GM18507 (cell line): Measurements from ENCODE around the gene ZBTB34.

ENCODE experiments used
- DNase-seq: peaks from one replicate; pipeline ENCODE4 v3.0.0; 2011; ENCODE audit warnings: low read depth; ENCODE audit not compliant: insufficient read length; ENCODE audit errors: extremely low spot score
- FAIRE-seq: peaks from 2 replicates; lab custom pipeline; 2011; peaks lifted over from hg19 to GRCh38; lab: Jason Lieb, UNC

ZBTB34 gene

GRCh38 chr9:126907058-126907457 lies 46.6 kb downstream of the ZBTB34 start:
- no peak for DNase-seq
- FAIRE-seq: no peak

- DNase-seq: peak; percentile 98
- peak; percentile 91 for FAIRE-seq
Observed at GRCh38 chr9:126914458-126915280, 54.2 kb downstream of the ZBTB34 start, which contains the start of gene RALGPS1. Gene RALGPS1 (plus strand): TSS chr9:126914782. CDS start chr9:126962290, 47,508 bp downstream.

- FAIRE-seq (no peak), DNase-seq (peak; percentile 14)
Observed at GRCh38 chr9:126915281-126915816, 54.9 kb downstream of the ZBTB34 start.

- DNase-seq (no peak), FAIRE-seq (no peak)
Observed at GRCh38 chr9:126915846-126916543, 55.6 kb downstream of the ZBTB34 start.

- no peak for FAIRE-seq
- DNase-seq: no peak
Observed at GRCh38 chr9:126916909-126917308, 56.5 kb downstream of the ZBTB34 start.

- FAIRE-seq: no peak
- no peak for DNase-seq
Observed at GRCh38 chr9:126919193-126919592, 58.8 kb downstream of the ZBTB34 start.

GRCh38 chr9:126925876-126926275 lies 65.4 kb downstream of the ZBTB34 start:
- DNase-seq (no peak), FAIRE-seq (no peak)

GRCh38 chr9:126926364-126926763 lies 65.9 kb downstream of the ZBTB34 start:
- DNase-seq: no peak
- no peak for FAIRE-seq

- FAIRE-seq: no peak
- no peak for DNase-seq
Observed at GRCh38 chr9:126927419-126927818, 67.0 kb downstream of the ZBTB34 start.

GRCh38 chr9:126932871-126933321 lies 72.5 kb downstream of the ZBTB34 start:
- no peak for FAIRE-seq
- no peak for DNase-seq

- FAIRE-seq (no peak), DNase-seq (no peak)
Observed at GRCh38 chr9:126933334-126933980, 73.0 kb downstream of the ZBTB34 start.

GRCh38 chr9:126934441-126934840 lies 74.0 kb downstream of the ZBTB34 start:
- DNase-seq: no peak
- no peak for FAIRE-seq
